Central memory CD8-positive, alpha-beta T cell (primary cell): Measurements from ENCODE around the gene MYH11.
"Not testable (repeated sequence)": the region's sequence is repeated elsewhere in the genome, so short reads cannot be mapped to it uniquely, and the experiment has no call there.

Source experiments
- ATAC-seq: fragments of 150-1000 bp; cut with Tn5 transposase; replicated peaks from 2 replicates; pipeline ENCODE4 v1.10.0; 2022; ENCODE audit warnings: mild to moderate bottlenecking, moderate FRiP score, moderate number of reproducible peaks; ENCODE audit not compliant: poor library complexity, severe bottlenecking; ENCODE audit errors: extremely low read depth
- DNase-seq, 2 donors: peaks; one replicate each; pipeline ENCODE4 v3.0.0; 2021; ENCODE audit warnings: low spot score in 2 of 2
- H3K27ac Mint-ChIP-seq: one replicate; pipeline ENCODE4 v1.8.0; 2022; ENCODE audit warnings: low read depth, mild to moderate bottlenecking, moderate library complexity, mixed read lengths
- H3K27me3 Mint-ChIP-seq: one replicate; pipeline ENCODE4 v1.8.0; 2022; ENCODE audit warnings: mixed read lengths
- H3K36me3 Mint-ChIP-seq: one replicate; pipeline ENCODE4 v1.8.0; 2022; ENCODE audit warnings: mild to moderate bottlenecking, moderate library complexity, mixed read lengths; ENCODE audit not compliant: insufficient read depth
- H3K4me1 Mint-ChIP-seq: one replicate; pipeline ENCODE4 v1.8.0; 2022; ENCODE audit warnings: mixed read lengths
- H3K4me3 Mint-ChIP-seq: one replicate; pipeline ENCODE4 v1.8.0; 2022; ENCODE audit warnings: mild to moderate bottlenecking, moderate library complexity, mixed read lengths
- H3K9me3 Mint-ChIP-seq: one replicate; pipeline ENCODE4 v1.8.0; 2022; ENCODE audit warnings: mixed read lengths

Gene MYH11

DNA sequence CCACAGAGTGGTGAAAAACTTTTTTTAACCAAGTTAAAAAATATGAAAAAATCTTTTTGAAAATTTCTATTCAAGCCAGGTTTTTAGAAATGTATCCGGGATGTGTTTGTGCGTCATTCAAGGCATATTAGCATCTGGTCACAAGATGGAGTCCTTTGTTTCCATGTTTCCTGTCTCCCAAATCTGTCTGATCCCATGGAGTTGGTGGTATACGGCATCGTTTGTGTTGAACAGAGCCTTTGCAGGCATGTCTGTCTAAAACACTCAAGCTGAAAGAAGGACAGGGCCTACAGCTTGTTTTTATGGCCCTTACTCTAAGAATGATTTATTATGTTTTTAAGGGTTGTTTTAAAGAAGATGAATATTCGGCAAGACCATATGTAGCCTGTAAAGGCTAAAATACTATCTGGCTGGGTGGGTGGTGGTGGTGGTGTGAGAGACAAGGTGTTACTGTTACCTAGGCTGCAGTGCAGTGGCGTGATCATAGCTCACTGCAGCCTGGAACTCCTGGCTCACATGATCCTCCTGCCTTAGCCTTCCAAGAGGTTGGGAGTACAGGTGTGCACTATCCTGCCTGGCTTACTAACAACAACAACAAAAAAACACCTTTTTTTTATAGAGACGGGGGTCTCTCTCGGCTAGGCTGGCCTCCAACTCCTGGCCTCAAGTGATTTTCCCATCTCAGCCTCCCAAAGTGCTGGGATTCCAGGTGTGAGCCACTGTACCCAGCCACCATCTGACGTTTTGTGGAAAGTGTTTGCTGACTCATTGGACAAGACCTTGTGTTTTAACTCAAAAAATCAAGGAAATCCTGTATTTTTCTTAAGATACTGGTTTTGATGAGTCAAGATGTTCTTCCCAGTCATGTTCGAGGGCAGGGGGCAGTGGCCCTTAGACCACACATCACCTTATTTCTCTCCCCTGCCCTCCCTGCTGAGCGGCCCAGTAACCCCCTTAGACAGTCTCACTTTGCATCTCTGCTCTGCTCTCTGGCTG lies 154.6 kb downstream of the MYH11 start:
- peaks cover 6% of the 10 kb centered on the region for H3K4me1 Mint-ChIP-seq
- ATAC-seq (no peak), DNase-seq (no peak)
- peaks cover 41% of the 10 kb centered on the region for H3K36me3 Mint-ChIP-seq
- no peak overlapping the region for H3K27ac Mint-ChIP-seq
- H3K4me3 Mint-ChIP-seq: no peak overlapping the region
- H3K9me3 Mint-ChIP-seq: no peaks in the 10 kb centered on the region
- no peaks in the 10 kb centered on the region for H3K27me3 Mint-ChIP-seq

DNA sequence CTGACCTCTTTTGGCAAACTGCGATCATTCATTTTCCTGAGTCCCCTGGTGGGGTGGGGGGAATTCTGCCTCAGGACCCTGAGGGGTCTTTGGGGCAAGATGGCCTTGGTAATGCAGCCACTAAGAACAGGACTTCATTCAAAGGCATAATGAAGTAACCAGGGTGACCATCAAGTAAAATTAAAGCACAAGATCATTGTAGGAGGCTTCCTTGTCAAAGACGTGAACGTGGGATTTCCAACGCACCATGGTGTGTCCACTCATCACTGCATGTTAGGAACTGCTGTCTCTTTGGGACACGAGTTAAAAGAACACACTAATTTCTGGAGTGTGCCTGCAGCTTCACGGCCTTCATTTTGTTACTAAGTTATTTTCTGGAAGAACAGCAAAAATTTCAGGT lies 155.5 kb downstream of the MYH11 start:
- no peak for DNase-seq
- no peak overlapping the region for H3K27ac Mint-ChIP-seq
- ATAC-seq: no peak
- H3K27me3 Mint-ChIP-seq: no peaks in the 10 kb centered on the region
- peaks cover 50% of the 10 kb centered on the region for H3K36me3 Mint-ChIP-seq
- no peaks in the 10 kb centered on the region for H3K9me3 Mint-ChIP-seq
- no peak overlapping the region for H3K4me3 Mint-ChIP-seq
- H3K4me1 Mint-ChIP-seq: peaks cover 6% of the 10 kb centered on the region

DNA sequence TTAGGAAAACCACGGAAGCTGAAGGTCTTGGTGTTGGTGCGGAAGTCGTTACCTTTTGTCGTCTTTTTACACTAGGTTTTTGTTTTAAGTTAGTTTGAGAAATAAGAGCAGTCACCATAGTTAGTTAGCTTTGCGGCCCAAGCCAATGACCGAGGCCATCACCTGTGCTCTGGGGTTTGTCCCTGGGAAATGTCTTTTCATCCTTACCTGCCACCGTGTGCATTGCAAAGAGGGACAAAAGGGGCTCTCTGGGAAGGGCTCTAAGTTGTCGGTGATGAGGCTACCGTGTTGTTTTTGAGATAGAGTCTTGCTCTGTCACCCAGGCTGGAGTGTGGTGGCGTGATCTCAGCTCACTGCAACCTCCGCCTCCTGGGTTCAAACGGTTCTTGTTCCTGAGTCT lies 157.0 kb downstream of the MYH11 start:
- no peak overlapping the region for H3K4me3 Mint-ChIP-seq
- ATAC-seq (no peak), DNase-seq (no peak)
- H3K36me3 Mint-ChIP-seq: peaks cover 56% of the 10 kb centered on the region
- no peaks in the 10 kb centered on the region for H3K9me3 Mint-ChIP-seq
- H3K27ac Mint-ChIP-seq: peak overlapping the region; percentile 65
- no peaks in the 10 kb centered on the region for H3K27me3 Mint-ChIP-seq
- peaks cover 5% of the 10 kb centered on the region for H3K4me1 Mint-ChIP-seq

DNA sequence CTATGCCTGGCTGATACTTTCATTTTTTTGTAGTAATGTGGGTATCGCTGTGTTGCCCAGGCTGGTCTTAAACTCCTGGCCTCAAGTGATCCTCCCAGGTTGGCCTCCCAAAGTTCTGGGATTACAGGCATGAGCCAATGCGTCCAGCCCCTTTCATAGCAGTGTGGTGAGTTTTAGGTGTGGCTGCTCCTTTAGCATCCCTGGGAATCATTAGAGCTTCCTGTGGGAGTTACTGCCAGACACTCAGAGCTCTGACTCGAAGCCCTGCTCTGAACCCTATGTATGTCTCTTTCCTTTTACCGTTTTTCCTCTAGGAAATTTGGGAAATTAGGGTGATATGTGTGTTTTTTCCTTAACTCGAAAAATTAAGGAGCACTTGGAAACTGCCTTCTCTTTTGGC lies 162.3 kb downstream of the MYH11 start:
- Mint-ChIP-seq H3K27ac (no peak overlapping the region), H3K4me1 (no peaks in the 10 kb centered on the region), H3K27me3 (no peaks in the 10 kb centered on the region), H3K9me3 (no peaks in the 10 kb centered on the region), H3K4me3 (no peak overlapping the region), H3K36me3 (peaks cover 86% of the 10 kb centered on the region)
- DNase-seq (no peak), ATAC-seq (no peak)

DNA sequence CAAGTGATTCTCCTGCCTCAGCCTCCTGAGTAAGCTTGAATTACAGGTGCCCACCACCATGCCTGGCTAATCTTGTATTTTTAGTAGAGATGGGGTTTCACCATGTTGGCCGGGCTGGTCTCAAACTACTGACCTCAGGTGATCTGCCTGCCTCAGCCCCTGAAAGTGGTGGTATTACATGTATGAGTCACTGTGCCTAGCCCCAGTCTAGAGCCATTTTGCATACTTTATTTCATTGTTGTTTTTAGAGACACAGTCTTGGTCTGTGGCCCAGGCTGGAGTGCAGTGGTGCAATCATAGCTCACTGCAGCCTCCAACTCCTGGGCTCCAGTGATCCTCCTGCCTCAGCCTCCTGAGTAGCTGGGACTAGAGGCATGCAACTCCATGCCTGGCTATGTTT lies 164.3 kb downstream of the MYH11 start:
- H3K27ac Mint-ChIP-seq, H3K9me3 Mint-ChIP-seq, DNase-seq, H3K4me3 Mint-ChIP-seq, H3K27me3 Mint-ChIP-seq, H3K4me1 Mint-ChIP-seq, ATAC-seq: not testable (repeated sequence)
- peaks cover 88% of the 10 kb centered on the region for H3K36me3 Mint-ChIP-seq

DNA sequence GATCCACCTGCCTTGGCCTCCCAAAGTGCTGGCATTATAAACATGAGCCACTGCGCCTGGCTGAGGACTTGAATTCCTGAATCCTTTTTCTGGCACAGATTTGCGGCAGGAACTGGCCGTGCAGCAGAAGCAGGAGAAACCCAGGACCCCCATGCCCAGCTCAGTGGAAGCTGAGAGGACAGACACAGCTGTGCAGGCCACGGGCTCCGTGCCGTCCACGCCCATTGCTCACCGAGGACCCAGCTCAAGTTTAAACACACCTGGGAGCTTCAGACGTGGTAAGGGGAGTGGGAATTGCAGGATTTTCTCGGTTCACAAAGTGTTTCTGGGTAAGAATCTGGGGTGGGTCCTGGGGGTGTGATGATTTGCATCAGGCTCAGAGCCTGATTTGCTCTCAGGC lies 165.8 kb downstream of the MYH11 start:
- Mint-ChIP-seq H3K27ac (no peak overlapping the region), H3K4me1 (no peaks in the 10 kb centered on the region), H3K27me3 (no peaks in the 10 kb centered on the region), H3K9me3 (no peaks in the 10 kb centered on the region), H3K4me3 (no peak overlapping the region), H3K36me3 (peaks cover 82% of the 10 kb centered on the region)
- ATAC-seq (no peak), DNase-seq (no peak)

DNA sequence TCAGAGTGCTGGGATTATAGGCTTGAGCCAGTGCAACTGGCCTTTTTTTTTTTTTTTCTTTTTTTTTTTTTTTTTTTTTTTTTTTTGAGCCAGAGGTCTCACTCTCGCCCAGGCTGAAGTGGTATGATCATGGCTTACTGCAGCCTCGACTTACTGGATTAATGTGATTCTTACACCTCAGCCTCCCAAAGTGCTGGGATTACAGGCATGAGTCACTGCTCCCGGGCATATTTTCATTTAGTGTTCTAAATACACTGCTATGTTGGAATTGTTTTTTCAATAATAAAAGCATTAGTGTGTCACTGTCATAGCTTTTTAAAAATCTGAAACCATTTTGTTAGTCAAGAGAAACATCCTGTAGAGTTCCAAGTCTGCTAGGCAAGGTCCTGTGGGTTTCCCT lies 166.5 kb downstream of the MYH11 start:
- ATAC-seq (no peak), DNase-seq (no peak)
- Mint-ChIP-seq H3K27ac (no peak overlapping the region), H3K27me3 (no peaks in the 10 kb centered on the region), H3K36me3 (peaks cover 83% of the 10 kb centered on the region), H3K4me1 (no peaks in the 10 kb centered on the region), H3K9me3 (no peaks in the 10 kb centered on the region), H3K4me3 (no peak overlapping the region)

DNA sequence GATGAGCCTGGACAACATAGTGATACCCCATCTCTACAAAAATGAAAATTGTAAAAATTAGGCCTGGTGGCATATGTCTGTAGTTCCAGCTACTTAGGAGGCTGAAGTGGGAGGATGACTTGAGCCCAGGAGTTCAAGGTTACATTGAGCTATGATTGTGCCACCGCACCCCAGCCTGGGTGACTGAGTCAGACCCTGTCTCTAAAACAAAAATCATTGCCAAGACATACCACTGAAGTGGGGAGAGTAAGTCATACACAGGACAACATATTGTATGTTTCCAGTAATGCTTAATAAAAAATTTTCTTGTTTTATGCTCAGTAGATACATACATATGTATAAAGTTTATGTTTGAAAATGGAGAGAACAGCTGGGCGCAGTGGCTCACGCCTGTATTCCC lies 167.5 kb downstream of the MYH11 start:
- Mint-ChIP-seq H3K4me1 (no peaks in the 10 kb centered on the region), H3K36me3 (peaks cover 83% of the 10 kb centered on the region), H3K4me3 (no peak overlapping the region), H3K27me3 (no peaks in the 10 kb centered on the region), H3K27ac (no peak overlapping the region), H3K9me3 (no peaks in the 10 kb centered on the region)
- no peak for DNase-seq
- no peak for ATAC-seq

DNA sequence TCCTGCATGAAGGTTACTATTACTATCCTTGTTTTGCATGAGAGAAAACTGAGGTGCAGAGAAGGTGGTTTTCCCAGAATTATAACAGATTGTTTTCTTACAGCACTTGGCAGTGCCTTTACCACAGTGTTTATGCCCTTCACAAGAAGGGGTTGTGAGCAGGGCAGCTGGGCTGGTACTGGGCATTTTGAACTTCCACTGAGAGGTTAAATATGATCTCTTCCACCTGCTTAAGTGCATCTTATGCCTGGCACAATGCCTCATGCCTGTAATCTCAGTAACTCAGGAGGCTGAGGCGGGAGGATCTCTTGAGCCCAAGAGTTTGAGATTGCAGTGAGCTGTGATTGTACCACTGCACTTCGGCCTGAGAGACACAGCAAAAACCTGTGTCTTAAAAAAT lies 170.5 kb downstream of the MYH11 start:
- H3K9me3 Mint-ChIP-seq: no peaks in the 10 kb centered on the region
- DNase-seq (no peak), ATAC-seq (no peak)
- peaks cover 75% of the 10 kb centered on the region for H3K36me3 Mint-ChIP-seq
- peak overlapping the region; percentile 41 for H3K27ac Mint-ChIP-seq
- no peaks in the 10 kb centered on the region for H3K27me3 Mint-ChIP-seq
- no peak overlapping the region for H3K4me3 Mint-ChIP-seq
- no peaks in the 10 kb centered on the region for H3K4me1 Mint-ChIP-seq

DNA sequence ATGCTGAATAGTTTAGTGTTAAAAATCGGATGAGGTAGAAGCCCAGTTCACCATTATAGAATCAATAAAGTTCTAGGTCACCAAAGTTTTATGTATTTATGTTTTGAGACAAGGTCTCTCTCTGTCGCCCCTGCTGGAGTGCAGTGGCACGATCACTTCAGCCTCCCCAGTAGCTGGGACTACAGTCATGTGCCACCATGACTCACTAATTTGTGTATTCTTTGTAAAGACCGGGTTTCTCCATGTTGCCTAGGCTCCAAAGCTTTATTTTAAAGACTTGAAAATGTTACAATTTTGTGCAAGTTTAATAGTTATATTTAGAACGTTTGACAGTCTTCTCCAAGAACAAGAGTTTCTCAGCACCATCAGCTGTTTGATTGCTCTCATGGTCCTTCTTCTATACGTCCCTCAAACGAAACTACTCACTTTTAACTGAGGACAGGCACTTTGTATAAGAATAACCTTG lies 174.7 kb downstream of the MYH11 start:
- no peak for ATAC-seq
- no peak for DNase-seq
- Mint-ChIP-seq H3K9me3 (no peaks in the 10 kb centered on the region), H3K27me3 (no peaks in the 10 kb centered on the region), H3K27ac (no peak overlapping the region), H3K4me1 (peaks cover 6% of the 10 kb centered on the region), H3K36me3 (peaks cover 68% of the 10 kb centered on the region), H3K4me3 (no peak overlapping the region)

DNA sequence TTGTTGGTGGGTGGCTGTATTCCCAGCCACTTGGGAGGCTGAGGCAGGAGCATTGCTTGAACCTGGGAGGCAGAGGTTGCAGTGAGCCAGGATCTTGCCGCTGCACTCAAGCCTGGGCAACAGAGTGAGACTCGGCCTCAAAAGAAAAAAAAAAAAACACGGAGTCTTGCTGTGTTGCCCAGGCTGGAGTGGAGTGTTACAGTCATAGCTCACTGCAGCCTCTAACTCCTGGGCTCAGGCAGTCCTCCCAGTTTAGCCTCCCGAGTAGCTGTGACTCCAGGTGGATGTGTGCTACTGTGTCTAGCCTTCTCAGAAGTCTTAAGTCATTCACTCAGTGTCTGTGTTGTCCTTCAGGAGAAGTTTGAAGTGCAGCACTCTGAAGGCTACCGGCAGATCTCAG lies 179.4 kb downstream of the MYH11 start:
- H3K4me1 Mint-ChIP-seq: peaks cover 24% of the 10 kb centered on the region
- H3K27ac Mint-ChIP-seq: no peak overlapping the region
- peaks cover 68% of the 10 kb centered on the region for H3K36me3 Mint-ChIP-seq
- DNase-seq (no peak), ATAC-seq (no peak)
- H3K4me3 Mint-ChIP-seq: no peak overlapping the region
- no peaks in the 10 kb centered on the region for H3K9me3 Mint-ChIP-seq
- no peaks in the 10 kb centered on the region for H3K27me3 Mint-ChIP-seq

DNA sequence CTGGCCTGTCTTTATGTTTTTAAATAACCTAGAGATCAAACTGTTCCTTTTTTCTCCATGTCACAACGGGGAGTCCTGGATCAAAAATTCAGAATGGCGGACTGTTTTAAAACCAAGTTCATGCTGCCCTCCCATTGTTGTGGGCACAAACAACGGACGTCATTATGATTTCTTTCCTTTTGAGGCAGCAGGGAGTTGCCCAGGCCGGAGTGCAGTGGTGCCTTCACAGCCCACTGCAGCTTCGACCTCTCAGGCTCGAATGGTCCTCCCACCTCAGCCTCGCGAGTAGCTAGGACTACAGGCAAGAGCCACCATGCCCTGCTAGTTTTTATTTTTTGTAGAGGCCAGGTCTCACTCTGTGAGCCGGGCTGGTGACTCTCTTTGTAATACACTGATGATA lies 180.3 kb downstream of the MYH11 start:
- DNase-seq (no peak), ATAC-seq (no peak)
- no peak overlapping the region for H3K4me3 Mint-ChIP-seq
- no peaks in the 10 kb centered on the region for H3K9me3 Mint-ChIP-seq
- peak overlapping the region; percentile 17 for H3K27ac Mint-ChIP-seq
- peaks cover 64% of the 10 kb centered on the region for H3K36me3 Mint-ChIP-seq
- H3K27me3 Mint-ChIP-seq: no peaks in the 10 kb centered on the region
- H3K4me1 Mint-ChIP-seq: peaks cover 24% of the 10 kb centered on the region

DNA sequence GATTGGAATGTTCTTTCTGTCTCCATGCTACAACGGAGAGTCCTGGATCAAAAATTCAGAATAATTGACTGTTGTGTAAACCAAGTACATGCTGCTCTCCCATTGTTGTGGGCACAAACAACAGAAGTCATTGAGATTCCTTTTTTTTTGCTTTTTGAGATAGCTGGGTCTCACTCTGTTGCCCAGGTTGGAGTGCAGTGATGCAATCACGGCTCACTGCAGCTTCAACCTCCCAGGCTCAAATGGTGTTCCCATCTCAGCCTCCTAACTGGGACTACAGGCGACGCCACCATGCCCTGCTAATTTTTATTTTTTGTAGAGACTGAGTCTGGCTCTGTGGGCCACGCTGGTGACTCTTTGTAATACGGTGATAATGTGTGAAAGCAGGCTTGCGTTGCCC lies 182.3 kb downstream of the MYH11 start:
- Mint-ChIP-seq H3K4me1 (peaks cover 24% of the 10 kb centered on the region), H3K9me3 (no peaks in the 10 kb centered on the region), H3K27me3 (no peaks in the 10 kb centered on the region), H3K36me3 (peaks cover 63% of the 10 kb centered on the region), H3K27ac (peak overlapping the region; percentile 79), H3K4me3 (no peak overlapping the region)
- ATAC-seq (no peak), DNase-seq (no peak)
